SH-SY5Y (cell line): Measurements from ENCODE around the gene PTPRO.

ENCODE experiments used
- GATA2 ChIP-seq: IDR thresholded peaks from 2 replicates; pipeline ENCODE4 v1.6.1; 2011; ENCODE audit warnings: mild to moderate bottlenecking, low read depth, low read length
- GATA3 ChIP-seq: IDR thresholded peaks from 2 replicates; pipeline ENCODE4 v1.6.1; 2011; ENCODE audit warnings: low read depth, mild to moderate bottlenecking, low read length, moderate library complexity

- TF ChIP-seq GATA2 (no peak), GATA3 (no peak)
Observed at GRCh38 chr12:15574353-15574752, 252.0 kb downstream of the PTPRO start.
